H9 (cell line): Measurements from ENCODE around the gene LYSMD4. TPM values are rescaled to one million over a fixed set of nuclear protein-coding genes. Genes with fewer than 3 reads are reported as not detected.

Source experiments
- DNase-seq: peaks from one replicate; pipeline ENCODE4 v3.0.0-alpha.2; 2017
- H2AFZ ChIP-seq: one replicate; pipeline ENCODE4 v1.6.1; 2013; ENCODE audit warnings: mild to moderate bottlenecking, low read length, control low read depth, moderate library complexity
- H2AK5ac ChIP-seq: 2 replicates; pipeline ENCODE4 v1.6.1; 2013; ENCODE audit warnings: low read length, control low read depth, mixed read lengths; ENCODE audit not compliant: insufficient read length
- H2BK120ac ChIP-seq: one replicate; pipeline ENCODE4 v1.6.1; 2013; ENCODE audit warnings: low read depth, mild to moderate bottlenecking, low read length, control low read depth, inconsistent platforms; ENCODE audit not compliant: poor library complexity, severe bottlenecking
- H2BK12ac ChIP-seq: 2 replicates; pipeline ENCODE4 v1.6.1; 2013; ENCODE audit warnings: low read length, control low read depth, mixed read lengths, low read depth; ENCODE audit not compliant: insufficient read length
- H2BK15ac ChIP-seq: 2 replicates; pipeline ENCODE4 v1.6.1; 2013; ENCODE audit warnings: low read depth, low read length, control low read depth
- H2BK20ac ChIP-seq: one replicate; pipeline ENCODE4 v1.6.1; 2013; ENCODE audit warnings: low read depth, mild to moderate bottlenecking, low read length, control low read depth, inconsistent platforms; ENCODE audit not compliant: poor library complexity, severe bottlenecking
- H2BK5ac ChIP-seq: 2 replicates; pipeline ENCODE4 v1.6.1; 2013; ENCODE audit warnings: low read length, control low read depth, mixed read lengths; ENCODE audit not compliant: insufficient read length
- H3K14ac ChIP-seq: 2 replicates; pipeline ENCODE4 v1.6.1; 2013; ENCODE audit warnings: low read length, control low read depth; ENCODE audit not compliant: insufficient read depth
- H3K18ac ChIP-seq: 2 replicates; pipeline ENCODE4 v1.6.1; 2013; ENCODE audit warnings: low read depth, mild to moderate bottlenecking, mixed read lengths, low read length, control low read depth; ENCODE audit not compliant: insufficient read length
- H3K23ac ChIP-seq: 2 replicates; pipeline ENCODE4 v1.6.1; 2013; ENCODE audit warnings: low read length, control low read depth, mixed read lengths, low read depth; ENCODE audit not compliant: insufficient read length
- H3K23me2 ChIP-seq: 2 replicates; pipeline ENCODE4 v1.6.1; 2013; ENCODE audit warnings: low read depth, mild to moderate bottlenecking, mixed read lengths, low read length, control low read depth; ENCODE audit not compliant: insufficient read length, poor library complexity, severe bottlenecking
- H3K27ac ChIP-seq: 2 replicates; pipeline ENCODE4 v1.5.1; 2013; ENCODE audit warnings: low read length, control low read depth, mixed read lengths, low read depth; ENCODE audit not compliant: insufficient read length
- H3K27me3 ChIP-seq: 2 replicates; pipeline ENCODE4 v1.6.1; 2013; ENCODE audit warnings: low read length, control low read depth, inconsistent platforms; ENCODE audit not compliant: insufficient read depth
- H3K4ac ChIP-seq: 2 replicates; pipeline ENCODE4 v1.6.1; 2013; ENCODE audit warnings: low read depth, mild to moderate bottlenecking, control low read depth, inconsistent platforms, low read length, moderate library complexity
- H3K4me1 ChIP-seq: 2 replicates; pipeline ENCODE4 v1.6.1; 2013; ENCODE audit warnings: low read length, control low read depth, inconsistent platforms; ENCODE audit not compliant: insufficient read depth
- H3K4me2 ChIP-seq: 2 replicates; pipeline ENCODE4 v1.6.1; 2013; ENCODE audit warnings: low read length, control low read depth, mixed read lengths; ENCODE audit not compliant: insufficient read length, insufficient read depth
- H3K56ac ChIP-seq: 2 replicates; pipeline ENCODE4 v1.6.1; 2013; ENCODE audit warnings: low read depth, mild to moderate bottlenecking, mixed read lengths, low read length, control low read depth; ENCODE audit not compliant: insufficient read length
- H3K79me1 ChIP-seq: 2 replicates; pipeline ENCODE4 v1.6.1; 2013; ENCODE audit warnings: low read depth, mild to moderate bottlenecking, moderate library complexity, low read length, control low read depth, inconsistent platforms; ENCODE audit not compliant: insufficient read depth, poor library complexity, severe bottlenecking
- H3K79me2 ChIP-seq: 2 replicates; pipeline ENCODE4 v1.6.1; 2013; ENCODE audit warnings: low read length, control low read depth, inconsistent platforms; ENCODE audit not compliant: insufficient read depth
- H3K9ac ChIP-seq: 2 replicates; pipeline ENCODE4 v1.6.1; 2013; ENCODE audit warnings: low read length, control low read depth, mixed read lengths; ENCODE audit not compliant: insufficient read length; ENCODE audit errors: extremely low read depth
- H3K9me3 ChIP-seq: one replicate; pipeline ENCODE4 v1.6.1; 2013; ENCODE audit warnings: low read depth, low read length, inconsistent platforms; ENCODE audit not compliant: control insufficient read depth
- H3T11ph ChIP-seq: one replicate; pipeline ENCODE4 v1.6.1; 2013; ENCODE audit warnings: mild to moderate bottlenecking, low read length, control low read depth, inconsistent platforms
- H4K20me1 ChIP-seq: one replicate; pipeline ENCODE4 v1.6.1; 2013; ENCODE audit not compliant: control insufficient read depth, insufficient read length, insufficient read depth
- H4K5ac ChIP-seq: 2 replicates; pipeline ENCODE4 v1.6.1; 2013; ENCODE audit warnings: low read depth, mild to moderate bottlenecking, mixed read lengths, low read length, control low read depth; ENCODE audit not compliant: insufficient read length
- H4K8ac ChIP-seq: replicated peaks from 2 replicates; pipeline ENCODE4 v1.6.1; 2013; ENCODE audit warnings: low read length, control low read depth, mixed read lengths, low read depth; ENCODE audit not compliant: insufficient read length
- H4K91ac ChIP-seq: 2 replicates; pipeline ENCODE4 v1.6.1; 2013; ENCODE audit warnings: low read depth, mild to moderate bottlenecking, moderate library complexity, mixed read lengths, low read length, control low read depth; ENCODE audit not compliant: insufficient read length
- H3K27ac Mint-ChIP-seq, 3 experiments: 2 replicates in 2 of 3; 3 replicates in 1 of 3; pipeline ENCODE4 v1.8.0; 2020 to 2021; ENCODE audit warnings: mixed read lengths in 3 of 3, mild to moderate bottlenecking in 1 of 3, moderate library complexity in 1 of 3
- H3K27me3 Mint-ChIP-seq: 2 replicates; pipeline ENCODE4 v1.8.0; 2021; ENCODE audit warnings: low read depth, mild to moderate bottlenecking, moderate library complexity, mixed read lengths
- H3K36me3 Mint-ChIP-seq, 3 experiments: 2 replicates in 2 of 3; 3 replicates in 1 of 3; pipeline ENCODE4 v1.8.0; 2020 to 2021; ENCODE audit warnings: low read depth in 3 of 3, mixed read lengths in 3 of 3; ENCODE audit not compliant: insufficient read depth in 1 of 3
- H3K4me1 Mint-ChIP-seq, 2 experiments: 2 replicates each; pipeline ENCODE4 v1.8.0; 2020; ENCODE audit warnings: mixed read lengths in 2 of 2
- H3K4me3 Mint-ChIP-seq, 2 experiments: 2 replicates in 1 of 2; 3 replicates in 1 of 2; pipeline ENCODE4 v1.8.0; 2020 to 2021; ENCODE audit warnings: mild to moderate bottlenecking in 2 of 2, mixed read lengths in 2 of 2, moderate library complexity in 1 of 2
- H3K9me3 Mint-ChIP-seq, 2 experiments: 2 replicates in 1 of 2; 3 replicates in 1 of 2; pipeline ENCODE4 v1.8.0; 2020; ENCODE audit warnings: mild to moderate bottlenecking in 2 of 2, mixed read lengths in 2 of 2, moderate library complexity in 1 of 2
- CTCF ChIP-seq: fragments of 200-600 bp; sonication (generic); conservative IDR thresholded peaks from 3 replicates; pipeline ENCODE4 v1.8.0; 2021; ENCODE audit warnings: antibody characterized with exemption, mild to moderate bottlenecking
- WGBS: extraction: QIAGEN DNeasy Blood & Tissue Kit; methylation state at CpG from one replicate; pipeline ENCODE4 v1.1.7; 2013; ENCODE audit warnings: missing lambda C conversion rate, low lambda C conversion rate, mixed read lengths; ENCODE audit not compliant: insufficient read length; ENCODE audit errors: extremely low coverage; 5-methylcytosine and 5-hydroxymethylcytosine counted together
- total RNA-seq: library from RNA; stranded (reverse); gene quantifications from 2 replicates; pipeline ENCODE4 v1.2.1, GENCODE V29; 2021

The LYSMD4 gene
- total RNA-seq, 1 experiment from 2014 or later: 10.0 TPM

- Histone ChIP-seq H2AK5ac (no peak overlapping the region), H4K5ac (no peak overlapping the region), H3K23me2 (peaks cover 16% of the 10 kb centered on the region), H3K14ac (no peak overlapping the region), H3K18ac (no peak overlapping the region), H3K9me3 (peaks cover 2% of the 10 kb centered on the region), H3K4ac (no peak overlapping the region), H3K4me1 (no peaks in the 10 kb centered on the region), H2BK12ac (no peak overlapping the region), H3K27ac (no peak overlapping the region), H3K23ac (no peak overlapping the region), H4K91ac (no peak overlapping the region), H3K27me3 (no peaks in the 10 kb centered on the region), H3K79me1 (no peaks in the 10 kb centered on the region), H4K20me1 (no peaks in the 10 kb centered on the region), H3K9ac (no peak overlapping the region), H2BK120ac (no peak overlapping the region), H2BK5ac (no peak overlapping the region), H2AFZ (no peak overlapping the region), H2BK20ac (no peak overlapping the region), H4K8ac (no peak overlapping the region), H3K4me2 (no peak overlapping the region), H3T11ph (no peak overlapping the region), H3K79me2 (no peaks in the 10 kb centered on the region), H3K56ac (no peak overlapping the region), H2BK15ac (no peak overlapping the region)
- DNase-seq: no peak
- no peak overlapping the region for H3K4me3 Mint-ChIP-seq
- H3K9me3 Mint-ChIP-seq: peaks cover 5 to 11% of the 10 kb centered on the region in 2 experiments; a peak in 4 of 5 replicates
- H3K27me3 Mint-ChIP-seq: peaks cover 11% of the 10 kb centered on the region
- peaks cover 17 to 38% (median 22%) of the 10 kb centered on the region in 3 experiments for H3K36me3 Mint-ChIP-seq
- TF ChIP-seq CTCF: peak; percentile 63
- no peak overlapping the region for H3K27ac Mint-ChIP-seq
- H3K4me1 Mint-ChIP-seq: peaks cover 28 to 37% of the 10 kb centered on the region in 2 experiments
- WGBS: no CpG with 5 or more reads among the region's 3 CpGs
These were observed 3.3 kb downstream of the LYSMD4 start for GRCh38 chr15:99729920-99730319.
